Stimulated activated CD8-positive, alpha-beta memory T cell treated with anti-CD3 and anti-CD28 coated beads, Interleukin-7, amount 100 ng/mL, for 1 hour (primary cell): ENCODE data around the gene MCRIP2.
"Not testable (repeated sequence)": the region's sequence is repeated elsewhere in the genome, so short reads cannot be mapped to it uniquely, and the experiment has no call there.

Source experiments
- DNase-seq, 2 donors: peaks; one replicate each; pipeline ENCODE4 v3.0.0-alpha.2; 2020; ENCODE audit warnings: low read depth in 2 of 2

The MCRIP2 gene

DNA sequence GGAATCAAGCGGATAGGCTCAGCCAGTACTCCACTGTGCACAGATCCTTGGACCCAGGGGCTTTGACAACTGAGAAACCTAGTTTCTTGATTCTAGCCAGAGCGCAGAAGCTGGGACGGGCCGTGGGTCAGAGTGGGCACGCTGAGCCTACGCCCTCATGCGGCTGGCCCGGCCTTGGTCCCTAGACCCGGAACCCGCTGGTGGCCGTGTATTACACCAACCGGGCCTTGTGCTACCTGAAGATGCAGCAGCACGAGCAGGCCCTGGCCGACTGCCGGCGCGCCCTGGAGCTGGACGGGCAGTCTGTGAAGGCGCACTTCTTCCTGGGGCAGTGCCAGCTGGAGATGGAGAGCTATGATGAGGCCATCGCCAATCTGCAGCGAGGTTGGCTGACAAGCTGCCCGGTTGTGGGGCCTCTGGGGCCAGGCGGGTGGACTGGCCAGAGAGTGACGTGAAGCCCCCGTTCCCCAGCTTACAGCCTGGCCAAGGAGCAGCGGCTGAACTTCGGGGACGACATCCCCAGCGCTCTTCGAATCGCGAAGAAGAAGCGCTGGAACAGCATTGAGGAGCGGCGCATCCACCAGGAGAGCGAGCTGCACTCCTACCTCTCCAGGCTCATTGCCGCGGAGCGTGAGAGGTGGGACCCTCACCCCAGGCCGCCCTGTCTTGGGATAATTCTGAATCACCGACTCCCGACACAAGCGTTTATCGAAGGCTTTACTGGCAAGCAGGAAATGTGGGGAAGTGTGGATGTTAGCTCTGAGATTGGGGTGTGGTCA, 39.5 kb downstream of the MCRIP2 start:
- no peak for DNase-seq

DNA sequence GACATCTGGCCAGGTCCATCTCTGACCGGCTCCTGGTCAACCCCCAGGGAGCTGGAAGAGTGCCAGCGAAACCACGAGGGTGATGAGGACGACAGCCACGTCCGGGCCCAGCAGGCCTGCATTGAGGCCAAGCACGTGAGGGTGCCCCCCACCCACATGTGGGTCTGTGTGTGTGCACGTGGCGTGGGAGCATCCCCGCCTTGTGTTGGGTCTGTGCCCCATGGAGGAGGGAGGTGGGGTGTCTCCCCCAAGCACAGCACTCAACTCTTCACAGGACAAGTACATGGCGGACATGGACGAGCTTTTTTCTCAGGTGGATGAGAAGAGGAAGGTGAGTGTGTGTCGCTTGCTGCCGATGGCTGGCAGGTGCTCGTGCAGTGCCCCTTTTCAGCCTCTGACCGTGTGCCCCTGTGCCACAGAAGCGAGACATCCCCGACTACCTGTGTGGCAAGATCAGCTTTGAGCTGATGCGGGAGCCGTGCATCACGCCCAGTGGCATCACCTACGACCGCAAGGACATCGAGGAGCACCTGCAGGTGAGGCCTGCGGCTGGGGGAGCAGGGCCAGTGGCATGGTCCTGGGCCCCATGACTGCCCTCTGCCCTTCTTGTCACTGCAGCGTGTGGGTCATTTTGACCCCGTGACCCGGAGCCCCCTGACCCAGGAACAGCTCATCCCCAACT, 40.3 kb downstream of the MCRIP2 start:
- no peak for DNase-seq

DNA sequence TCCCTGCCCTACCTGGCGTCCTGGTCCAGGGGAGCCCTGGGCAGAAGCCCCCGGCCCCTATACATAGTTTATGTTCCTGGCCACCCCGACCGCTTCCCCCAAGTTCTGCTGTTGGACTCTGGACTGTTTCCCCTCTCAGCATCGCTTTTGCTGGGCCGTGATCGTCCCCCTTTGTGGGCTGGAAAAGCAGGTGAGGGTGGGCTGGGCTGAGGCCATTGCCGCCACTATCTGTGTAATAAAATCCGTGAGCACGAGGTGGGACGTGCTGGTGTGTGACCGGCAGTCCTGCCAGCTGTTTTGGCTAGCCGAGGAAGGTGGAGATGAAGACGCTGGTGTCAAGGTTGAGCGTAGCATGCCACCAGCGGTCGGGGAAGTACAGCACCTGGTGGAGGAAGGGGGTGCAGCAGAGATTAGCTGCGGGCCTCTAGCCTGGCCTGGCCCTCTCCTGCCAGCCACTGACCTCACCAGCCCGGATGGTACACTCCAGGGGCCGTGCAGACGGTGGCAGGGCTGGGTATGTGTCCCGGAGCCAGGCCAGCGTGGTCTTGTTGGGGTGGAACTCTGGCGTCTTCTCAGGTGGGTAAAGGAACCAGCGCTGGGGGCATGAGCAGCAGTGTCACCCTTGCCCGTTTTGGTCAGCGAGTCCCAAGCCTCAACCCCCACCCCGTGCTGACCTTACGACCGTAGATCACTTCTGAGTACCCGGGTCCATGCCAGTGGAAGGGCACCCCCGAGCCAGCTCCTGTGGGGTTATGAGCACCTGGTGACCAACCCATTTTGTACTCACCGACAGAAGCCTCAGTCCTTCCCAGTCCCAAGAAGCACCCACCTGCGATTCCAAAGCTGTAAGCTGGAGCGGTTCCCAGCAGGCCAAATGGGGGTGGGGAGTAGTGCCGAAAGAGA, 41.1 kb downstream of the MCRIP2 start:
- DNase-seq = no peak

DNA sequence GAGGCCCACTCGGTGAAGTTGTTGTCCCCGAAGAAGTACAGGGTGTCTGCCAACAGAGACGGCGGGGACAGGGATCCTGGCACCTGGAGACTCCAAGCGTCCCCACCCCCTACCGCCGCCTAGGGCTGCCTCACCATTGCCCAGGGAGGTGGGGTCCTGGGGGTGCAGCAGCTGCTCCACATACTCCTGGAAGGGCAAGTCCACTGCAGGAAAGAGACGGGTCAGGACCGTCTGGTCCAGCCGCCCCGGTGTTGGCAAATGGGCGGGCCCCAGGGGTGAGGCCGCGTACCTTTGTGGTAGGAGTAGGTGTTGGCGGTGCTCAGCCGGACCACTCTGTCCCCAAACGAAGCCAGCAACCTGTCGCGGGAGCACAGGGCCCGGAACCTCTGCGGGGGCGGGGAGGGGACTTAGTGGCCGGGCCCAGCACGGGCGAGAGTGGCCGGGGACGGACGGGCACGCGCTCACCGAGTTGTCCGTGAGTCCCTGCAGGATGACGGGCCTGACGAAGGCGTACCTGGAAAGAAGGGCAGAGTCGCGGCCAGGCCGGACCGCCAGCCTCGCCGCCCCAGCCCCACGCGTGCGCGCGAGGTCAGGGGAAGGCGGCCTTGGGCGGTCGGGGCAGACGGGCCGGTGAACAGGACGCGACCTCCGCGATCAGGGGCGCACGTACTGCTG, 41.9 kb downstream of the MCRIP2 start:
- no peak for DNase-seq

DNA sequence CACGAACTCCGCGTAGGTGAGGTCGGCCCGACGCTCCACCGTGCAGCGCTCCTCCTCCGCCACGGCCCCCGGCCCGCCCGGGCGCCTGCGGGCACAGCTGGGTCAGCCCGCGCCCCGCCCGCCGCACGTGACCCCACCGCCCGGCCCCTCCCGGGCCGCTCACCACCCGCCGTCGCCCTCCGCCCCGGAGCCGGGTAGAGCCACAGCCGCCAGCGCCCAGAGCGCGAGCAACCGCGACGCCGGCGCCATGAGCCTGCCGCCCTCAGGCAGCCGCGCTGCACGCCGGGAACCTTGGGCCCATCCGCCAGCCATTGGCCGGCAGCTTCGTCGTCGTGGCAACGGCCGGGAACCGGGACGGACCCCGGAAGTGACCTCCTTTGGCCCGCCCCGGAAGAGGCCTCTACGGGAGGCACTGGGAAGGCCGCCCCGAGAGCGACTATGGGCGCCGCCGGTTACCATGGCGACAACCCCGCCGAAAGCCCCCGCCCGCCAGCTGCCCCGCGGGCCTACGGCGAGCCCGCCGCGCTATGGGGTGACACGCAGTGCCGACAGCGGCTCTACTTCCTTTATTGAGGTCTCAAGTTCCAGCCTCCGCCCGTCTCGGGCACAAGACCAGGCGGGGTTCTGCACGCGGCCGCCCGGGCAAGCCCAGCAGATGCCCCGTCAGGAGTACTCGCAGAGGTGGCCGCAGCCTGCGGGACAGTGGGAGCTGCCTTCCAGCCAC, 42.6 kb downstream of the MCRIP2 start, which contains the start of gene JMJD8:
TSS of gene JMJD8 (minus strand) at position 264 of the 724 bp plus-strand sequence. CDS start at position 249, 15 bp downstream.
- DNase-seq = peak; percentile 92 to 95

DNA sequence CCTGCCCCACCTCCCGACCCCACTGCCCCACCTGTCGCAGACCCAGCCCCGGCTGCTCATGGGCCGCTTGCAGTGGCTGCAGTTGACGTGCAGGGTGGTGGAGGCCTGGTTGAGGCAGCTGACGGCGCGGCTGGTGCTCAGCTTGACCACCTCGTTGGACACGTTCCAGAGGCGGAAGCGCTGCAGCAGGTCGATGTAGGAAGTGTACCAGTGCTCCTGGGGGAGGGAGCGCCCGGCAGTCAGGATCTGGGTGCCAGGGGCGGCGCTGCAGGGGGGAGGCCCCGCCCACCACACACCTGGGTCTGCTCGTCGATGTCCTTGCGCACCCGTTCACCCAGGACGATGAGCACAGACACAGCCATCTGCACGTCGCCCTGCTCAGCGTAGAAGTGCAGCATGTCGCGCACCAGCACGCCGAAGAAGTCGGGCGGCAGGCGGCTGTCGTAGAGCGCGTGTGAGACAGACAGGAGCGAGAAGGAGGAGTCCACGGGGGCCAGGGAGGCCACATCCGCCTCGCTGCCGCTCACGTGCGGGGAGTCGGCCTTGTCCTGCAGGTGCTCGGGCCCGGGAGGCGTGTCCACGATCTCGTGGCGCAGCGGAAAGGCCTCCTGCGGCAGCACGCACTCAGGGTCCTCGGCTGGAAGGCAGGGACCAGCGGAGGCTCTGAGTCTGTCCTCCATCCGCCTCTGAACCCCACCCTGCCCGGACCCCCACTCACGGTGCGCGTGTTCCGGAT, 43.5 kb downstream of the MCRIP2 start:
- DNase-seq = no peak

DNA sequence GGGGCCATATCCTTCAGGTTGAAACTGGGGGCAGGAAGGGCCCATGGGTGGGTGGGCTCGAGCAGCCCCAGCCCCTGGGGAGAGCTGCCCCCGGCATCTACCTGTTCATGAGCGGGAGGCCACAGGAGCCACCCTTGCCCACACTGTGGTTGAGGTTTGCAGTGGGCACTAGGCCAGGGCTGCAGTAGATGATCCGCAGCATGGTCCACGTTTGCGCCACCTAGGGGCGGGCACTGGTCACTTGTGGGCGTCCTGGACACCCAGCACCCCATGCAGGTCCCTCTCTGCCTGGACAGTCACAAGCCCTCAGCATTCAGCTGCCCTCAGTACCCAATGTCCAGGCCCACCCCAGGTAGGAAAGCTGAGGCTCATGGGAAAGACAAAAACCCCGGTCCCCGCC, 44.3 kb downstream of the MCRIP2 start:
- DNase-seq = no peak

DNA sequence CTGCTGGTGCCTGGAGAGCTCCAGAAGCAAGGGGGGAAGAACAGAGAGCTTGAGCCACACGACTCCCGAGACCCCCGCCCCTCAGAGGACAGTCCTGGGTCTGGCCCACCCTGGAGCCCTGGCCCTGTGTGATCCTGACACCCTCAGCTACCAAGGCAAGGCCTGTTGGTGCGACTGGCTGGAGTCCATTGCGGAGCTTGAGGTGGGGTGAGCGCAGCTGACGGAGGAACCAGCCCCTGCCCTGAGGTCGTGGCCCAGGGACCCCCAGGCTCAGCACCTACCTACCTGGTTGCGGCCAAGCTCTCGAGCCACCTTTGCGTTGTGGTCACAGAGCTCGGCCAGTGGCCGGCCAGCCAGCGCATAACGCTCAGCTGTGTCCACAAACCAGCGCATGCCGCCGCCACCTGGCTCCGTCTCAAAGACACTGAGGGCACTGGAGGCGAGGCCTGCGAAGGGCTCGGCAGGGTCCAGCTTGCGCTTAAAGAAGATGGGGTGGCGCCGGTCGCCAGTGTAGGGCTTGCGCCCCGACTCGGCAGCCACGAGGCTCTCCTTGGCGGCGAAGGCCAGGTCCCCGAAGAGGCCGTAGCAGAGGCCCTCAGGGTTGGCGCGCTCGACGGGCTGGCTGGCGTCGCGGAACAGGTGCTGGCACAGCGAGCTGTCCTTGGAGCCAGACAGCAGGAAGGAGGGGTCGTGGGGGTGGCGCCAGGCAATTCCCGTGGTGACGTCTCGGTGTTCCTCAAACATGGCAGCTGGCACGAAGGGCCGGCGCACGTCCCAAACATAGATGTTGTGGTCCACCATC, 45.0 kb downstream of the MCRIP2 start:
- no peak for DNase-seq

DNA sequence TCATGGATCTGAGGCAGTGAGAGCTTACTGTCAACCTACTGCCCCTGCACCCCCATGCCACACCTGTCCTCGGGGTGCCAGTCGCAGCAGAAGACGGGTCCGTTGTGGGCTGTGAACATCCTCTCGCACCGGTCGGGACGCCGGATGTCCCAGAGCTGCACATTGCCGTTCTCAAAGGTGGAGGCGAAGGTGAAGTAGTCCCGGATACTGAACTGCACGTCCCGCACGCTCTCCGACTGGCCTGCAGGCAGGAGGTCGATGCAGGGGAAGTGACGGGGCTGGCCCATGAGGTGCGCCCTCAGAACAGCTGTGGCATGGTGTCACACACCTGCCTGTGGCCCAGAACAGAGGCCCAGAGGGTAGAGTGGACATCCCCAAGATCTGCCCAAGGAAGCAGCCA, 45.9 kb downstream of the MCRIP2 start:
- no peak for DNase-seq

DNA sequence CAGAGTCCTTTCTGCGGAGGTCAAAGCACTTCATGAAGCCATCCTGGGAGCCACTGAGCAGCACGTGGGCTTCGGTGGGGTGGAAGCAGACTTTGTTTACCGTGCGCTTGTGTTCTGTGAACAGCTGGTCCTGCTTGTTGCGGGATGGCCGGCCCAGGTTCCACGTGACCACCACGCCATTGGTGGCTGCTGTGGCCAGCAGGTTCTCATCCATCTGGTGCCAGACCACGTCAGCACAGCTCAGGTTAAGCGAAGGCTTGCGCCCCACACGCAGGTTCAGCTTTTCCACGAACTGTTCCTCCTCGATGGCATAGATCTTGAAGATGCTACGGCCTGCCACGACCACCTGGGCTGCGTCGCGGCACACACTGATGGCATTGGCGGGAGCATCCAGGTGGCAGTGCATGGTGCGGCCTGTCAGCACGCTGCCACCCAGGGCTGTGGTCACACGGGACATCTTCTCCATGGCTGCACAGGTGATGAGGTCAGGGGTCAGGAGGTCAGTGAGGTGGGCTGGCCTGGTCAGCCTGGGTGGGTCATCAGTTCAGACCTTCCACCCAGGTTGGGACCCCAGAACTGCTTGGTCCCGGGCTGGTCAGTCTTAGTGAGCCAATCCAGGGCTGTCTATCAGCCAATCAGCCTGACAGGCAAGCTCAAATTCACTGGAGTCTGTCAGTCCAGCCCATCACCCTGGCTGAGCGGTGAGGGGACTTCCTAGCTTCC, 47.7 kb downstream of the MCRIP2 start:
- DNase-seq = no peak

DNA sequence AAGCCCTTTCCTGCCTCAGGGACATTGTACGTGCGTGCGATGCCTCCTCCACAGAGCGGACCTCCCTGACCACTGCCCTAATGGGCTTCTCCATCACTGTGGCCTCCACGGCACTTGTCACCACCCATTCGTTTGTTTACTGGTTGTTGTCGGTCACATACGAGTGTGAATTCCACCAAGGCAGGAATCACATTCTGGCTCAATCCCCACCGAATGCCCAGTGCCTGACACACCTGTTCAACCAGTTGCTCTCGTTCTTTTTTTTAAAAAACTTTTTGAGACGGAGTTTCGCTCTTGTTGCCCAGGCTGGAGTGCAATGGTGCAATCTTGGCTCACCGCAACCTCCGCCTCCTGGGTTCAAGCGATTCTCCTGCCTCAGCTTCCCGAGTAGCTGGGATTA, 49.6 kb downstream of the MCRIP2 start:
- DNase-seq = not testable (repeated sequence)

DNA sequence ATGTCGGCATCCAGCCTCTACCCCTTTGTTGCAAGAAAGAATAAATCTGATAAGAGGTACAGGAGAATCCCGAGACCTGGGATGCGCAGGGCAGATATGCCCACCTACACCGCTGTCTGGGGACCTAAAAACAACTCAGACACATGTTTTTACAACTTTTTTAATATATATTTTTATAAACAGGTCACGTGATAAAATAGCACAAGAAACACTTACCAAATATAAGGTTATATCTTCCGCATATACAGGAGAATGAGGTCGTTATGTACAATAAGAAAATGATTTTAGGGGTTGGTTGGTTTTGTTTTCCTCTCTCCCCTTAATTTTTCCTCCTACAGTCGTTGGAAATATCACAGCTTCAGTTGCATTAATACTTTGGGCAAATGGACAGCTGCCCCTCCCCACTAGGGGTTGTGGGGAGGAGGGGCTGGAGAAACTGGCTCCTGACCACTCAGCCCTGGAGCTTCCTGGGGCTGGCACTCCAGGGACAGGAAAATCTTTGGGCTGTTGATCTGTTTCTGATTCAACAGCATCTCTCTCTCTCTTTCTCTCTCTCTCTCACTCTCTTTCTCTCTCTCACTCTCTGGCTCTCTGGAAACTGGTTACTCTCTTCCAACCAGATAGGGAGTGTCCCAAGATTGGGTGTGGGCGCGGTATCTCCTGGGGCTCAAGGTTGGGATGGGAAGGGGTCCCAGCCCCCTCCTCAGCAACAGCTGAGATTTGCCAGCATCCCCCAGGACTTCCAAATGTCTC, 50.9 kb downstream of the MCRIP2 start:
- no peak for DNase-seq

DNA sequence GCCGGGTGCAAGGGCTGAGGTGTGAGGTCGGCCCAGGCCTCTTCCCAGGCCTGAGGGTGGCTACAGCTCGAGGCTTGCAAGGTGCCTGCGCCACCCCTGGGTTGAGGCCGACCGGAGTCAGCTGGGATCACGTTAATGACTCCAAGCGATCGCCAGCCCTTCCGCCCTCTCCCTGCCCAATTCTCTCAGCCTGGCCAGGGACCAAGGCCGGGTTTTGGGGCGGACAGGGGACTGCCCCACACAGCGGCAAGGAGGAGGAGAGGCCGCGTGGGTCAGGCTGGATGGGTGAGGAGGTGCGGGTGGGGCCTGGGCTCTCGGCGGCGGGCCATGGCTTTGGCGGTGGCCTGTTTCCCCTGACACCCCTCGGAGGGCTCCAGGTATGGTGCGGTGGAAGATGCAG, 51.7 kb downstream of the MCRIP2 start:
- no peak for DNase-seq

DNA sequence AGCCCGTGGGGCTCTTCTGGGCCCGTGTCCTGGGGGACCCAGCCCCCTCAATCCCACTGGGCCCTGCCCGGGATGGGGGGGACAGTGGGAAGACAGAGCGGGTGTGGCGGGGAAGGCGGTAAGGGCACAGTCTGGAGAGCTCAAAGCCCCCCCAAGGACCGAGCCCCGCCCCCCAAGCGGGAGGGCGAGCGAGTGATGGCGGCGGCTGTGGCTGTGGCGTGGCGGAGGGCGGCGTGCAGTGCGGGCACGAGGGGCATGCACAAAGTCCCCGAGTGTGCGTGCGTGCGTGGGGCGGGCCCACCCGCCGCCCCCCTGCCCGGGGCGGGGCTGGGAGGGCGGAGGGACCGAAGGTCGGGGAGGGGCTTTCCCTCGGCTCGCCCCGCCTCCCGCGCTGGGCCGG, 52.1 kb downstream of the MCRIP2 start:
- no peak for DNase-seq

DNA sequence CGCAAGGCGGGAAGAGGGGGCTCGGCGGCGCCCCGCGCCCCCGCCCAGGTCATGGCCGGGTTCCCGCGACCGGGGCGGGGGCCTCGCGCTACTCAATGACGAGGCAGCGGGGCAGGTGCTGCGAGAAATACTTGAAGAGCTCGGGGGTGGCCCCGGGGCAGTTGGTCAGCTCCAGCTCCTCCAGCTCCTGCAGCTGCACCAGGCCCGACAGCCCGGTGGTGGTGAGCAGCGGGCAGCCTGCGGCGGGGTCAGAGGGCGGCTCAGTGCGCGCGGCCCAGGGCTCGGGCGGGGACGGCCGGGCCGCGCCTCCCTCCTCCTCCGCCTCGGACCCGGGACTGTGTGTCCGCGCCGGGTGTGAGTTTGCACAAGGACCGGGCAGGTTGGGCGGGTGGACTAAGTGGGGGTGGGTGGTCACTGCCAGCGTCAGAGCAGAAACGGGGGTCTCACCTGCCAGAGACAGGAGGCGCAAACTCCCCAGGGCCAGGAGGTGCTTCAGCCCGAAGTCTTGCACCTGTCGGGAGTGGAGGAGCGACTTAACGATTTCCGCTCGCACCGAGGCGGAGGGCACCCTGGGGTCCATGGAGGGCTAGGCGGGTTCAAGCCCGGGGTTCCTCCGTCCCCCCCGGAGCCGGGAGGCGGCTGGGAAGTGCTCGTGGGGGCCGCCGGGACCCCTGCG, 52.7 kb downstream of the MCRIP2 start:
- DNase-seq = no peak

DNA sequence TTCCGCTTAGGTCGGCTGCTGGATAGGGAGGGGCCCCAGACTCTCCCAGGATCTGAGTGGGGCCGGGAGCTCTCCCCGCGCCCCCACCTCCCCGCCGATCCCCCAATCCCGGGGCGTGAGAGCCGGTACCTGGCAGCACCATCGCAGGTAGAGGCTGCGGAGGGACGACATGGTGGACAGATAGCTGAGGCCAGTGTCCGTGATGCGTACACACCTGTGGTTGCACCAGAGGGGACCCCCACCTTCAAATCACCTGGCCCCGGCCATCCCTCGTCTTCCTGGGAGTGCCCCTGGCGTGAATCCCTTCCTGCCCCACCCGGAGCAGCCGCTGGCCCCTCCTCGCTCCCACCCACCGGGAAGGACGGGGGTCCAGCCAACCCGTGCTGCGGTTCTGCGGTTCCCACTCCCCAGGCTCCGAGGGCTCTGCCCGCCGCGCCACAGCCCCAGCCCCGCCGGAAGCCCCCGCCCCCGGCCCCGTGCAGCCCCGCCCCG, 53.3 kb downstream of the MCRIP2 start:
- no peak for DNase-seq

DNA sequence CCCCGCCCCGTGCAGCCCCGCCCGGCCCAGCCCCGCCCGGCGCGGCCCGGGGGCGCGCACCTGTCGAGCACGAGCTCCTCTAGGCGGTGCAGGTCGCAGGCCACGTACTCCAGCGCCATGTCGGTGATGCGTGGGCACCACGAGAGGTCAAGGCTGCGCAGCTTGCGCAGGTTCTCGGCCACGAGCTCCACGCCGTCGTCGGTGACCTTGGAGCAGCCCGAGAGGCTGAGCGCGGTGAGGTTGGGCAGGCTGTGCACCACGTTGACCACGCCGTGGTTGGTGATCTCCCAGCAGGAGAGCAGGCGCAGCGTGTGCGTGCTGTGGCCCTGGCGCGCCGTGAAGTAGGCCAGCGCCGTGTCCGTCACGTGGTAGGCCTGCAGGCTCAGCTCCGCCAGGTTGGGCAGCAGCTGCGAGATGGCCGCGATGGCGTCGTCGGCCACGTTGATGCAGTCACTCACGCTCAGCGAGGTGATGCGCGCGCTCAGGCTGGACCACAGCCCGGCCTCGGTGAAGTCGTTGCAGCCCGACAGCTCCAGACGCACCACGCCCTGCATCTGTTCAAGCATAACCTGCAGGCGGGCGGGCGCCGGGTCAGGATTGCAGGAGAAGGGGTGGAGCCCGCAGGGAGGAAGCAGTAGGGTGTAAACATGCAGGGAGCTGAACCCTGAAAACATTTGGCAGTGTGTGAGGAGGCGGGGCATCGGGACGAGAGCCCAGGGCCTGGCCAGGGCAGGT, 53.9 kb downstream of the MCRIP2 start:
- peak; percentile 32 to 41 for DNase-seq
